ENCODE results near the gene UBE3A. TPM values are rescaled to one million over a fixed set of nuclear protein-coding genes. Genes with fewer than 3 reads are reported as not detected.
A peak's percentile ranks its signal among the peaks of the same experiment; 100 is the strongest.

Gene UBE3A
- total and polyA plus RNA-seq, 9 of the 15 experiments (the other 6 are each of a cell fraction or from before 2014, with no cell fraction given), result 29.3 to 103 (median 60.2) TPM

DNA sequence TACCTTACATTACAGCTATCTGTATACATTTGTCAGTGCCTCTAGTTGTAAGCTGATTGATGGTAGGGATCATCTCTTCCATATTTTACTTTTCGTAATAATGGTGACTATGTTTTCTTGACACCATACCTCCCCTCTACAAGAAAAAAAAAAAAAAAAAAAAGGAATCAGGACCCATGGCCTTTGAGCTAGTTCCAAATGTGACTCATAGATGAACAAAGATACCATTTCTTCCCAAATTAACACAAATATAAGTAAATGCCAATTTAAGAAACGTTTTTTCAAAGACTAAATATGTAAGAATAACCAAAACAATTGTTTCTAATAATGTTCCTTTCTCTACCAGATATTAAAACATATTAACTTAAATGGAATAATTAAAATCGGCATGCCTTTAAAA, 23.1 kb downstream of the UBE3A start:
- Histone ChIP-seq H3K9me3 (replicated peaks; ENCODE audit: control insufficient read depth, insufficient read depth, low read depth, low read length) (no peaks in the 10 kb centered on the region), H3K36me3 (ENCODE audit: control insufficient read depth, insufficient read depth, low read length) (peaks cover 11% of the 10 kb centered on the region; the same call in 1 of the 3 replicates), H3K4me3 (no peak overlapping the region), H2AFZ (ENCODE audit: low read depth, low read length) (no peak overlapping the region), H4K20me1 (replicated peaks; ENCODE audit: control insufficient read depth, insufficient read depth, low read length) (peaks cover 5% of the 10 kb centered on the region; the same call in 1 of the 2 replicates), H3K4me2 (ENCODE audit: insufficient read depth, low read length) (no peak overlapping the region), H3K27ac (ENCODE audit: extremely low read depth, low read depth, low read length) (no peak overlapping the region), H3K27me3 (ENCODE audit: control insufficient read depth in 2 of 2, insufficient read depth in 2 of 2, low read length in 2 of 2) (no peaks in the 10 kb centered on the region), H3K79me2 (ENCODE audit: control insufficient read depth, insufficient read depth, low read length) (peaks cover 100% of the 10 kb centered on the region), H3K9ac (ENCODE audit: insufficient read depth in 1 of 2, low read depth in 2 of 2, low read length in 2 of 2) (no peak overlapping the region), H3K9me1 (ENCODE audit: control insufficient read depth, insufficient read depth, low read length) (no peaks in the 10 kb centered on the region), H3K4me1 (replicated peaks in 1 of 2; ENCODE audit: control insufficient read depth in 2 of 2, insufficient read depth in 2 of 2, low read length in 2 of 2) (peaks cover 0 to 13% of the 10 kb centered on the region in 2 experiments; a peak in 2 of 5 replicates)
- no TSS peak for BruUV-seq (replicated peaks)
- in situ Hi-C loops (cut with MboI) (no loop called here), intact Hi-C loops (cut with micrococcal nuclease) (no loop called here)
- DNase-seq (ENCODE audit: extremely low read depth in 1 of 4, low spot score in 3 of 4) (no peak), FAIRE-seq (no peak), ATAC-seq (no peak)
- ChIA-PET POLR2A (interaction anchor here (0.9 kb wide), 1 partner anchor 19 kb away, joined by 4 read pairs; no protein-coding TSS in a partner anchor), CTCF (ENCODE audit: low intra/inter-chr PET ratio) (no interaction called here)
- WGBS (ENCODE audit: insufficient coverage, low coverage, missing lambda C conversion rate), result 67% methylated on average over 3 of the region's 3 CpGs
- TF ChIP-seq FOSL1 (tag; conservative IDR thresholded peaks at IDR 0.05), result peak; percentile 61
- TF ChIP-seq ZNF384 (IDR thresholded peaks at IDR 0.05; ENCODE audit: low read depth, low read length), result peak; percentile 79
- TF ChIP-seq GTF2A2 (tag; IDR thresholded peaks at IDR 0.05), result no peak
- TF ChIP-seq NR2C1 (IDR thresholded peaks at IDR 0.05), result no peak
- no peak for TF ChIP-seq NR2C1 (tag; IDR thresholded peaks at IDR 0.05)
- TF ChIP-seq JUND (IDR thresholded peaks at IDR 0.05; ENCODE audit: borderline replicate concordance, low read depth, low read length), result peak; percentile 40; the same call in 1 of the 2 replicates
- TF ChIP-seq JUND (tag; IDR thresholded peaks at IDR 0.05; ENCODE audit: borderline replicate concordance, low read depth, low read length), result no peak

DNA sequence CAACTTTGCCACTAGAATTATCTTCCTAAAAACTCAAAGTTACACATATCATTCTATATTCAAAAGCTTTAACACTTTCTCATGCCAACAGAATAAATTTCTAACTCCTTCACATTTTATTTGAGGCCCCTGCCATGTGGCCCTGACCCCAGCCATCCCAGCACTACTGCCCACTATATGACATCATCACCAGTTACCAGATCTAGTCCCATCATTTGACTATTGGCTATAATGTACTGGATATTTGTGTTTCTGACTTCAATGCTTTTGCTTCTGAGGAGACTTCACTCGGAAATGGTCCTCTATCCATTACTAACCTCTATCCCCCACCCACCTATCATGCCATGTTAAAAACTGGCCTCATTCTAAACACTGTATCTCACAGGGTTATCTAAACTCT, 23.6 kb downstream of the UBE3A start:
- no peak for FAIRE-seq
- Histone ChIP-seq H3K27me3 (ENCODE audit: control insufficient read depth in 2 of 2, insufficient read depth in 2 of 2, low read length in 2 of 2) (no peaks in the 10 kb centered on the region), H3K9me1 (ENCODE audit: control insufficient read depth, insufficient read depth, low read length) (no peaks in the 10 kb centered on the region), H3K36me3 (ENCODE audit: control insufficient read depth, insufficient read depth, low read length) (peaks cover 11% of the 10 kb centered on the region; the same call in 1 of the 3 replicates), H3K79me2 (ENCODE audit: control insufficient read depth, insufficient read depth, low read length) (peaks cover 100% of the 10 kb centered on the region), H3K27ac (ENCODE audit: extremely low read depth, low read depth, low read length) (no peak overlapping the region), H3K9me3 (replicated peaks; ENCODE audit: control insufficient read depth, insufficient read depth, low read depth, low read length) (no peaks in the 10 kb centered on the region), H2AFZ (ENCODE audit: low read depth, low read length) (no peak overlapping the region), H3K9ac (ENCODE audit: insufficient read depth in 1 of 2, low read depth in 2 of 2, low read length in 2 of 2) (no peak overlapping the region), H4K20me1 (replicated peaks; ENCODE audit: control insufficient read depth, insufficient read depth, low read length) (peaks cover 10% of the 10 kb centered on the region; the same call in 1 of the 2 replicates), H3K4me2 (ENCODE audit: insufficient read depth, low read length) (no peak overlapping the region), H3K4me3 (no peak overlapping the region), H3K4me1 (replicated peaks in 1 of 2; ENCODE audit: control insufficient read depth in 2 of 2, insufficient read depth in 2 of 2, low read length in 2 of 2) (peaks cover 0 to 13% of the 10 kb centered on the region in 2 experiments; a peak in 2 of 5 replicates)
- ATAC-seq, result no peak
- no TSS peak for BruUV-seq (replicated peaks)
- TF ChIP-seq, protein P1, sequence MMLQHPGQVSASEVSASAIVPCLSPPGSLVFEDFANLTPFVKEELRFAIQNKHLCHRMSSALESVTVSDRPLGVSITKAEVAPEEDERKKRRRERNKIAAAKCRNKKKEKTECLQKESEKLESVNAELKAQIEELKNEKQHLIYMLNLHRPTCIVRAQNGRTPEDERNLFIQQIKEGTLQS (IDR thresholded peaks at IDR 0.05), result peak; percentile 36; the same call in 1 of the 2 replicates
- TF ChIP-seq, protein P1 (CRISPR knock-in tag; conservative IDR thresholded peaks at IDR 0.05), result no peak
- TF ChIP-seq, protein P2, sequence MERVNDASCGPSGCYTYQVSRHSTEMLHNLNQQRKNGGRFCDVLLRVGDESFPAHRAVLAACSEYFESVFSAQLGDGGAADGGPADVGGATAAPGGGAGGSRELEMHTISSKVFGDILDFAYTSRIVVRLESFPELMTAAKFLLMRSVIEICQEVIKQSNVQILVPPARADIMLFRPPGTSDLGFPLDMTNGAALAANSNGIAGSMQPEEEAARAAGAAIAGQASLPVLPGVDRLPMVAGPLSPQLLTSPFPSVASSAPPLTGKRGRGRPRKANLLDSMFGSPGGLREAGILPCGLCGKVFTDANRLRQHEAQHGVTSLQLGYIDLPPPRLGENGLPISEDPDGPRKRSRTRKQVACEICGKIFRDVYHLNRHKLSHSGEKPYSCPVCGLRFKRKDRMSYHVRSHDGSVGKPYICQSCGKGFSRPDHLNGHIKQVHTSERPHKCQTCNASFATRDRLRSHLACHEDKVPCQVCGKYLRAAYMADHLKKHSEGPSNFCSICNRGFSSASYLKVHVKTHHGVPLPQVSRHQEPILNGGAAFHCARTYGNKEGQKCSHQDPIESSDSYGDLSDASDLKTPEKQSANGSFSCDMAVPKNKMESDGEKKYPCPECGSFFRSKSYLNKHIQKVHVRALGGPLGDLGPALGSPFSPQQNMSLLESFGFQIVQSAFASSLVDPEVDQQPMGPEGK (CRISPR knock-in tag; IDR thresholded peaks at IDR 0.05; ENCODE audit: borderline replicate concordance), result no peak
- intact Hi-C loops (cut with micrococcal nuclease) (no loop called here), in situ Hi-C loops (cut with MboI) (no loop called here)
- CTCF ChIA-PET (ENCODE audit: low intra/inter-chr PET ratio), result no interaction called here
- WGBS (ENCODE audit: insufficient coverage, low coverage, missing lambda C conversion rate), result 73% methylated on average over 1 of the region's 1 CpG
- DNase-seq (ENCODE audit: extremely low read depth in 1 of 4, low spot score in 3 of 4), result no peak
- POLR2A ChIA-PET, result interaction anchor here (0.9 kb wide), 1 partner anchor 18 kb away, joined by 4 read pairs; no protein-coding TSS in a partner anchor
